BLaER1 treated with 17β-estradiol and CSF1 and Interleukin-3, amounts not matched to agents 10 nM and 100 nM (cell line): ENCODE measurements around the gene WDR70.
"Not testable (repeated sequence)": the region's sequence is repeated elsewhere in the genome, so short reads cannot be mapped to it uniquely, and the experiment has no call there.

Experiments
- H3K27ac ChIP-seq, 11 experiments: shearing (Covaris generic); formaldehyde crosslinking; 2 replicates each; pipeline ENCODE4 v1.8.1; 2022
- H3K27me3 ChIP-seq, 11 experiments: shearing (Covaris generic); formaldehyde crosslinking; 2 replicates each; pipeline ENCODE4 v1.8.1; 2022
- H3K36me3 ChIP-seq, 11 experiments: shearing (Covaris generic); formaldehyde crosslinking; 2 replicates each; pipeline ENCODE4 v1.8.1; 2022
- H3K4me1 ChIP-seq, 10 experiments: shearing (Covaris generic); formaldehyde crosslinking; 2 replicates each; pipeline ENCODE4 v1.8.1; 2022
- H3K4me2 ChIP-seq, 11 experiments: shearing (Covaris generic); formaldehyde crosslinking; 2 replicates each; pipeline ENCODE4 v1.8.1; 2022
- H3K4me3 ChIP-seq, 10 experiments: shearing (Covaris generic); formaldehyde crosslinking; 2 replicates each; pipeline ENCODE4 v1.8.1; 2022
- H3K9ac ChIP-seq, 11 experiments: shearing (Covaris generic); formaldehyde crosslinking; 2 replicates each; pipeline ENCODE4 v1.8.1; 2022
- H3K9me3 ChIP-seq, 11 experiments: shearing (Covaris generic); formaldehyde crosslinking; replicated peaks in 1 of 11; 2 replicates each; pipeline ENCODE4 v1.8.1; 2022
- H4K20me1 ChIP-seq, 11 experiments: shearing (Covaris generic); formaldehyde crosslinking; 2 replicates each; pipeline ENCODE4 v1.8.1; 2022
- Cebpa-rat ChIP-seq, 11 experiments: shearing (Covaris generic); IDR thresholded peaks; 2 replicates each; pipeline ENCODE4 v1.8.1; 2022

Gene WDR70

DNA sequence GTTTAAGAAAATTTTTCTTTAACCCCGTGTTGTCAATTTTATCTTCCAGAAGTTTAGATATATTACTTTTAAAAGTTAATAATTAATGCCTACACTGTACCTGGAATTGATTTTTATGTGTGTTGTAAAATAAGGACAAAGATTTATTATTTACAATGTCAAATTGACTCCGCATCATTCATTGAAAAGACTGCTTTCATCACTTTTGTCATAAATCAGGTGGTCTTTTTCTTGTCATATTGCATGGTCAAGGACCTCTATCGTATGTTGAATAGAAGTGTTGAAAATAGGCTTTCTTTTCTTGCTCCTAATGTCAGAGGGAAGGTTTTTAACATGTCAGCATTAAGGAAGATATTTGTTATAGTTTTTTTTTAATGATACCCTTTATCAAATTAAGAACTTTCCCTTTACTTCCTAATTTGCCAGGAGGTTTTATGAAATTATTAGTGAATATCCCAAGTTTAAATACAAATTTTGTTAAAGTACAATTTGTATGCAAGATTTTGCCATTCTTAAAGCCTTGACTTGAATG, 92.6 kb downstream of the WDR70 start:
- peaks cover 14 to 53% (median 25%) of the 10 kb centered on the region in 11 experiments; a peak in 19 of 22 replicates for H3K36me3 ChIP-seq
- peaks cover 17 to 28% (median 20%) of the 10 kb centered on the region in 11 experiments for H3K9me3 ChIP-seq
- no peak overlapping the region for H3K27ac ChIP-seq
- H3K4me2 ChIP-seq = no peak overlapping the region
- no peak for TF ChIP-seq Cebpa-rat (IDR thresholded peaks at IDR 0.05)
- H3K9ac ChIP-seq = no peak overlapping the region
- H3K4me3 ChIP-seq = no peak overlapping the region
- H4K20me1 ChIP-seq = no peaks in the 10 kb centered on the region
- no peaks in the 10 kb centered on the region for H3K4me1 ChIP-seq
- no peaks in the 10 kb centered on the region for H3K27me3 ChIP-seq

DNA sequence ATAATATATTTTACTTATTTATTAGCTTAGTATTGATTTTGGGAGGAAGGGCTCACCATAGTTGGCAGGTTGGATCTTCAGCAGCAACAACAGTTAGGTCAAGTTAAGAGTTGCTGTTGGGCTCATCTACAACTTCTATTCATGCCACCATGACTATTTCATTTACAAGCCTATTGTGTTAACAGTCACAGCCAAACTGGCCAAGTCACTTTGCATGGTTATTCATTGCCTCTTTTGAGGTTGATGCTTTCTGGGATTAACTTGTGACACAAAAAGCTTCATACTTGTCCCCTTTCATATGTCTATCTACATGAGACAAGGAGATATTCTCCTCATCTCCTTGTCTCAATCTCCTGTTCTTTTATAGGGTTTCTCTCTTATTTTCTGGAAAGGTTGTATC, 98.3 kb downstream of the WDR70 start:
- Histone ChIP-seq H3K4me1 (no peaks in the 10 kb centered on the region), H3K9ac (no peak overlapping the region), H3K36me3 (peaks cover 40 to 86% (median 57%) of the 10 kb centered on the region in 11 experiments), H3K4me3 (no peak overlapping the region), H4K20me1 (no peaks in the 10 kb centered on the region), H3K27ac (no peak overlapping the region), H3K9me3 (peaks cover 32 to 43% (median 35%) of the 10 kb centered on the region in 11 experiments), H3K4me2 (no peak overlapping the region), H3K27me3 (no peaks in the 10 kb centered on the region)
- no peak for TF ChIP-seq Cebpa-rat (IDR thresholded peaks at IDR 0.05)

DNA sequence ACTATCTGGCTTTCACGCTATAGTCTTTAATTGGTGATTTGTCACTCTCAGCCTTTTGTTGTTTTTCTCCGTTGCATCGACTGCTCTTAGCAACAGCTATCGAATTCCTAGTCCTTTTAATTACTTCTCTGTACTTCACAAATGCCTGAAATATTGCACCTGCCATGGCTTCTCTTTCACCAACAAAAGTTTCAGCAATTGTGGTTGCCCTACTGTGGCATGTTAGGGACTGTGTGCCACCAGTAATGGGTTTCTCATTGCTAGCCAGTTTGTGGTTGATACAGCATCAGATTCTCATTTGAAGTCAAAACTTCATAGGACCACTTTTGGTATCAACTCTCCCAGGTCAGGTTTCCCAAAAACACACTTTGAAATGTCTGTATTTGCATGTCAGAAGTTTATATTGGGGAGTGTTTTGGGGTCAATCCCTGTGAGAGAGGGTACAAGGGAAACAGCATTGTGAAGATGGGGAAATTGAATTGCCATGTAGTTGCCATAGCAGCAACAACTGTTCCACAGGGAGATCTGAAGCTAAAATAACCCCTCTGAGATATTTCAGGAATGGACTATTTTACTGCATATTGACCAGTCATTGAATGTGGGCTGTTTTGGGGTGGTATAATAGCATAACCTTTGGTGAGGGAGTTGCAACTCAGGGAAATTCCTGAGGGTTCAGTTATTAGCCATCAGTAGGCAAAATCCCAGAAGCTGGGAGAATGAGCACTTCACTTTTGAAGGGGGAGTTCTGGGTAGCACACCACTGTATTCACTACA, 99.2 kb downstream of the WDR70 start:
- no peaks in the 10 kb centered on the region for H3K27me3 ChIP-seq
- H3K9me3 ChIP-seq = peaks cover 36 to 47% (median 39%) of the 10 kb centered on the region in 11 experiments
- peaks cover 40 to 83% (median 62%) of the 10 kb centered on the region in 11 experiments for H3K36me3 ChIP-seq
- no peak overlapping the region for H3K9ac ChIP-seq
- H4K20me1 ChIP-seq = no peaks in the 10 kb centered on the region
- TF ChIP-seq Cebpa-rat (IDR thresholded peaks at IDR 0.05) = no peak
- no peaks in the 10 kb centered on the region for H3K4me1 ChIP-seq
- H3K4me3 ChIP-seq = no peak overlapping the region
- no peak overlapping the region for H3K4me2 ChIP-seq
- H3K27ac ChIP-seq = no peak overlapping the region

DNA sequence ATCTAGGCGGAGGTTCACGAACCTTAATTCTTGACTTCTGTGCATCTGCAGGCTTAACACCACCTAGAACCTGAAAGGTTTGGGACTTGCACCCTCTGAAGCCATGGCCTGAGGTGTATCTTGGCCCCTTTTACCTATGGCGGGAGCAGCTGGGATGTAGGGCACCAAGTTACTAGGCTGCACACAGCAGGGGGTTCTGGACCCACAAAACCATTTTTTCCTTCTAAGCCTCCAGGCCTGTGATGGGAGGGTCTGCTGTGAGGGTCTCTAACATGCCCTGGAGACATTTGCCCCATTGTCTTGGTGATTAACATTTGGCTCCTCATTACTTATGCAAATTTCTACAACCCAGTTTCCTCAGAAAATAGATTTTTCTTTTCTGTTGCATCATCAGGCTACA, 102.3 kb downstream of the WDR70 start:
- H3K27me3 ChIP-seq, H3K4me2 ChIP-seq, H3K27ac ChIP-seq, H3K4me1 ChIP-seq, H3K9ac ChIP-seq, H4K20me1 ChIP-seq: not testable (repeated sequence)
- Histone ChIP-seq H3K4me3 (peak overlapping the region in 3 of 10 experiments; percentile 16 to 38 (median 17); a peak in 2 of 20 replicates), H3K9me3 (peaks cover 39 to 59% (median 49%) of the 10 kb centered on the region in 11 experiments), H3K36me3 (peaks cover 40 to 68% (median 55%) of the 10 kb centered on the region in 11 experiments)

DNA sequence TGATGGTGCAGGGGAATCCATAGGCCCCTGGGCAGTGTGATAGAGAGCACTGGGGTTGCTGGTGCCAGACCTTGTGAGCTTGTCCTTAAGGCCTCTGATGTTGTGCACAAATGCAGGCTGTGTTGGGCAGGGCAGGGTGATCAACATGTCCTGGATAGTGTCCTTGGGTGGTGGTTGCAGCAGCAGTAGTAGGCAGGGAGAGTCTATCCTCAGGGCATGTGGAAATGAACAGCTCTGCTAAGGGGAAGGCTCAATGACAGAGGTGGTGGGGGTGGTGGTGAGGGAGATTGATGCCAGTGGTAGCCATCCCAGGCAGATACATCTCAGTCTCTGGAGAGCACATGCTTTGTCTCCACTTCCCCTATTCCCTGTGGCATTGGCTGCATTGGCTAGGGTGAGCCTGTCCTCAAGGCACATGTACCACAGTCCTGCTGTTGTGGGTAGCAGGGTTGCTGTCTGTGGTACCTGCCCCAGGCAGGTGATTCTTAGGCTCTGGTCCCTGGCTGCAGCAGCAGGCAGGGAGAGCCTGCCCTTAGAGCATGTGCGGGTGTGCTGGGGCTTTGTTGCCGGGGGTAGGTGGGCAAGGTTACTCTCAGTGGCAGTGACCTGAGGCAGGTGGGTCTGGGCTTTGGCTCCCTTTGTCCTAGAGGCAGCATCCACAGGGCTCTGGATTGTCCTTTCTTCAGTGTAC, 111.1 kb downstream of the WDR70 start:
- no peaks in the 10 kb centered on the region; a peak in 1 of 22 replicates for H4K20me1 ChIP-seq
- no peak for TF ChIP-seq Cebpa-rat (IDR thresholded peaks at IDR 0.05)
- H3K4me2 ChIP-seq = no peak overlapping the region

DNA sequence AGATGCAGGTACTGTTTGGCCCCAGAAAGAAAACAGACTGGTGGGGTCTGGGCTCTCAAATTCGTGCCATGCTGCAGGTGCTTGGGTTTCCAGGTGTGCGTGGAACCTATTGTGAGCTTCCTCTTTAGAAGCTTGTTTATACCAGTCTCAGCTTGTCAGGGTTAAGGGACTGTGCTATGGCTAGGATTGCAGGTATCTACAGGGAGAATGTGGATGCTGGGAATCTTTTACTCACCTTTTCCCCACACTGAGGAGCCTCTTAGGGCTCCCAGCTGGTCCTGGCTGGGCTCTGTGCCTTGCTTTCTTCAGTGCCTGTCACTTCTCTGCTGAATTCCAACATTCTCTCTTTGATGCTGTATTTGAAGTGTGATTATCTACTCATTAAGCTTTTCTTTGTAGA, 111.8 kb downstream of the WDR70 start:
- Histone ChIP-seq H3K36me3 (peaks cover 22 to 78% (median 41%) of the 10 kb centered on the region in 11 experiments), H3K4me2 (no peak overlapping the region), H3K4me3 (no peak overlapping the region), H3K27ac (no peak overlapping the region), H3K4me1 (no peaks in the 10 kb centered on the region), H3K9ac (no peak overlapping the region), H4K20me1 (no peaks in the 10 kb centered on the region; a peak in 1 of 22 replicates), H3K27me3 (no peaks in the 10 kb centered on the region), H3K9me3 (peaks cover 19 to 25% (median 22%) of the 10 kb centered on the region in 11 experiments)
- no peak for TF ChIP-seq Cebpa-rat (IDR thresholded peaks at IDR 0.05)

More for the DNA sequence above, 111.1 kb downstream of the WDR70 start:
- H3K4me1 ChIP-seq = no peaks in the 10 kb centered on the region
- no peak overlapping the region for H3K9ac ChIP-seq
- H3K36me3 ChIP-seq = peaks cover 20 to 71% (median 37%) of the 10 kb centered on the region in 11 experiments
- peaks cover 17 to 24% (median 20%) of the 10 kb centered on the region in 11 experiments for H3K9me3 ChIP-seq
- no peak overlapping the region for H3K4me3 ChIP-seq
- no peaks in the 10 kb centered on the region for H3K27me3 ChIP-seq
- H3K27ac ChIP-seq = no peak overlapping the region

DNA sequence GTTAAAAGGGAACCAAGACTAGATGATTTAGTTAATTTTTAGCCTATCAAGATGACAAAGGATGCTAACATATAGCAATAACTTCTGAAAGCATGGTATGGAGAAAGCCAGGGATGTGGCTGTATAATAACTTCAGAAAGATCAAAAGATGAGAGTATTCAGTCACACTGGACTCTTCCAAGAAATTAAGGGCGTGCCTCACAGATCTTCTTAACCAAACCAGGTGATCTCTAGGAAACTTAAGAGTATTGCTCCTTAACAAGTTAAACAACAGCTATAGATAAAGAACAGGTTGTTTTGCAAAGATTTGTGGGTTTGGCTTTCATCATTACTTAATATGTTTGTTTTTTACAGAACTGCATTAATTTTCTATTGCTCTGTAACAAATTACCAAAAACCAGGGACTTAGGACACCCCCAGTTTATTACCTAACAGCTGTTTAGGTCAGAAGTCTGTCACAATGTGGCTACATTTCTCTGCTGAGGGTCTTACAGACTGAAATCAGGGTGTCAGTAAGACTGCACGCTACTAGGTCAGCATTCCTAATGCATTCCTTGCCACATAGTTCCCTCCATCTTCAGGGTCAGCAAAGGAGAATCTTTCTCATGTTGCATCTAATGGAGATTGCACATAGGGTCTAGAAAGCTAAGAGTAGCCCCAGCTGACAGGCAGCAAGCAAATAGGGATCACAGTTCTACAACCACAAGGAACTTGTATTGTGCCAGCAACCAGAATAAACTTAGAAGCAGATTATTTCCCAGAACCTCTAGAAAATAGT, 113.8 kb downstream of the WDR70 start:
- Histone ChIP-seq H3K27me3 (no peaks in the 10 kb centered on the region), H3K4me2 (no peak overlapping the region), H3K9ac (no peak overlapping the region), H3K27ac (no peak overlapping the region), H3K36me3 (peaks cover 21 to 76% (median 43%) of the 10 kb centered on the region in 11 experiments), H3K4me1 (no peaks in the 10 kb centered on the region), H3K9me3 (peaks cover 12 to 22% (median 15%) of the 10 kb centered on the region in 11 experiments), H3K4me3 (no peak overlapping the region), H4K20me1 (no peaks in the 10 kb centered on the region; a peak in 1 of 22 replicates)
- TF ChIP-seq Cebpa-rat (IDR thresholded peaks at IDR 0.05) = no peak

DNA sequence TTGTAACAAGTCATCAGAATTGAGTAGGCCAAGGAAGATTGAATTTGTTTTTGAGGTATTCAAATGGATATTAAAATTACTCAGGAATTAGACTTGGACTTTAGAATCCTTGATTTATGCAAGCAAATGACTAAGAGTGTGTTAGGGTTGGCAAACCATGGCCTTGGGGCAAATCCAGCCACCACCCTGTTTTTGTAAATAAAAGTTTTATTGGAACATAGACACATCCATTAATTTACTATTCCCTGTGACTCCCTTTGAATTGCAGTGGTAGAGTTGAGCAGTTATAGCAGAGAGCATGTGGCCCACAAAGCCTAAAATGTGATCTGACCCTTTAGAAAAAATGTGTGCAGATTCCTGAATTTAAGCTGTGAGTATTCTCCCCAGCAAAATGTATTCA, 115.6 kb downstream of the WDR70 start:
- TF ChIP-seq Cebpa-rat (IDR thresholded peaks at IDR 0.05) = no peak
- no peaks in the 10 kb centered on the region for H3K27me3 ChIP-seq
- no peaks in the 10 kb centered on the region; a peak in 1 of 22 replicates for H4K20me1 ChIP-seq
- peaks cover 0 to 8% (median 3%) of the 10 kb centered on the region in 11 experiments; a peak in 6 of 22 replicates for H3K9me3 ChIP-seq
- no peak overlapping the region for H3K4me3 ChIP-seq
- H3K4me2 ChIP-seq = no peak overlapping the region
- H3K4me1 ChIP-seq = no peaks in the 10 kb centered on the region
- no peak overlapping the region for H3K9ac ChIP-seq
- no peak overlapping the region for H3K27ac ChIP-seq
- peaks cover 15 to 77% (median 38%) of the 10 kb centered on the region in 11 experiments; a peak in 20 of 22 replicates for H3K36me3 ChIP-seq
